AG10803 (cell line): ENCODE results near the gene TMEM225B.
"Not testable (repeated sequence)": the region's sequence is repeated elsewhere in the genome, so short reads cannot be mapped to it uniquely, and the experiment has no call there.

Source experiments
- DNase-seq: peaks from one replicate; pipeline ENCODE4 v3.0.0; 2010; ENCODE audit warnings: low read depth
- H3K4me3 ChIP-seq: 2 replicates; pipeline ENCODE4 v1.5.1; 2011; ENCODE audit warnings: mild to moderate bottlenecking, low read length, control low read depth
- TF ChIP-seq, protein P1 (sequence below): conservative IDR thresholded peaks from 2 replicates; pipeline ENCODE4 v1.5.1; 2011; ENCODE audit warnings: mild to moderate bottlenecking, low read length, control low read depth, inconsistent platforms

TMEM225B gene

GRCh38 chr7:99562832-99563231 is 35.2 kb upstream of the TMEM225B start:
- peak; percentile 99 for DNase-seq
- peak overlapping the region; percentile 25 for H3K4me3 ChIP-seq
- TF ChIP-seq, protein P1, sequence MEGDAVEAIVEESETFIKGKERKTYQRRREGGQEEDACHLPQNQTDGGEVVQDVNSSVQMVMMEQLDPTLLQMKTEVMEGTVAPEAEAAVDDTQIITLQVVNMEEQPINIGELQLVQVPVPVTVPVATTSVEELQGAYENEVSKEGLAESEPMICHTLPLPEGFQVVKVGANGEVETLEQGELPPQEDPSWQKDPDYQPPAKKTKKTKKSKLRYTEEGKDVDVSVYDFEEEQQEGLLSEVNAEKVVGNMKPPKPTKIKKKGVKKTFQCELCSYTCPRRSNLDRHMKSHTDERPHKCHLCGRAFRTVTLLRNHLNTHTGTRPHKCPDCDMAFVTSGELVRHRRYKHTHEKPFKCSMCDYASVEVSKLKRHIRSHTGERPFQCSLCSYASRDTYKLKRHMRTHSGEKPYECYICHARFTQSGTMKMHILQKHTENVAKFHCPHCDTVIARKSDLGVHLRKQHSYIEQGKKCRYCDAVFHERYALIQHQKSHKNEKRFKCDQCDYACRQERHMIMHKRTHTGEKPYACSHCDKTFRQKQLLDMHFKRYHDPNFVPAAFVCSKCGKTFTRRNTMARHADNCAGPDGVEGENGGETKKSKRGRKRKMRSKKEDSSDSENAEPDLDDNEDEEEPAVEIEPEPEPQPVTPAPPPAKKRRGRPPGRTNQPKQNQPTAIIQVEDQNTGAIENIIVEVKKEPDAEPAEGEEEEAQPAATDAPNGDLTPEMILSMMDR, result no peak

GRCh38 chr7:99563650-99564049 is 34.4 kb upstream of the TMEM225B start:
- no peak overlapping the region for H3K4me3 ChIP-seq
- TF ChIP-seq, protein P1, result no peak
- DNase-seq, result peak; percentile 91

DNA sequence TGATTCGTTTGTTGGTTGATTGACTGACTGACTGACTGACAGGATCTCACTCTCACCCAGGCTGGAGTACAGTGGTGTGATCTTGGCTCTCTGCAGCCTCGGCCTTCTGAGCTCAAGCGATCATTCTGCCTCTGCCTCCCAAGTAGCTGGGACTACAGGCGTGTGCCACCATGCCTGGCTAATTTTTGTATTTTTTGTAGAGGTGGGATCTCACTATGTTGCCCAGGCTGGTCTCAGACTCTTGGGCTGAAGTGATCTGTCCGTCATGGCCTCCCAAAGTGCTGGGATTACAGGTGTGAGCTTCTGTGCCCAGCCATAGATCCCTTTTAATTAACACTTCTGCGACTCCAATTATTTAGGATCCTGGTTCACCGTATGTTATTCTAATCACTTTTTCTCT is 29.3 kb upstream of the TMEM225B start:
- DNase-seq, H3K4me3 ChIP-seq: not testable (repeated sequence)

- H3K4me3 ChIP-seq, result no peak overlapping the region
- TF ChIP-seq, protein P1, result no peak
- DNase-seq, result no peak
These were observed 26.3 kb upstream of the TMEM225B start for GRCh38 chr7:99571768-99572167.

GRCh38 chr7:99573257-99573656 is 24.8 kb upstream of the TMEM225B start:
- no peak overlapping the region for H3K4me3 ChIP-seq
- no peak for DNase-seq
- TF ChIP-seq, protein P1, result no peak

- TF ChIP-seq, protein P1, result no peak
- DNase-seq, result no peak
These were observed 21.8 kb upstream of the TMEM225B start for GRCh38 chr7:99576251-99576650.

GRCh38 chr7:99579281-99579955 is 18.6 kb upstream of the TMEM225B start:
- H3K4me3 ChIP-seq, result peak overlapping the region; percentile 68
- TF ChIP-seq, protein P1, result no peak
- no peak for DNase-seq

More at GRCh38 chr7:99576251-99576650, 21.8 kb upstream of the TMEM225B start:
- no peak overlapping the region for H3K4me3 ChIP-seq
